PC-3 (cell line): ENCODE results near the gene TMEM163.

Experiments
- EZH2phosphoT487 ChIP-seq: fragments of 300-600 bp; sonication (generic); IDR thresholded peaks from 2 replicates; pipeline ENCODE4 v1.6.1; 2018; ENCODE audit warnings: mild to moderate bottlenecking, antibody characterized with exemption, low read length, borderline replicate concordance
- TF ChIP-seq, protein P1 (sequence below): fragments of 300-600 bp; sonication (generic); conservative IDR thresholded peaks from 2 replicates; pipeline ENCODE4 v1.5.1; 2017; ENCODE audit warnings: antibody characterized with exemption, low read depth, mild to moderate bottlenecking, low read length

- TF ChIP-seq, protein P1, sequence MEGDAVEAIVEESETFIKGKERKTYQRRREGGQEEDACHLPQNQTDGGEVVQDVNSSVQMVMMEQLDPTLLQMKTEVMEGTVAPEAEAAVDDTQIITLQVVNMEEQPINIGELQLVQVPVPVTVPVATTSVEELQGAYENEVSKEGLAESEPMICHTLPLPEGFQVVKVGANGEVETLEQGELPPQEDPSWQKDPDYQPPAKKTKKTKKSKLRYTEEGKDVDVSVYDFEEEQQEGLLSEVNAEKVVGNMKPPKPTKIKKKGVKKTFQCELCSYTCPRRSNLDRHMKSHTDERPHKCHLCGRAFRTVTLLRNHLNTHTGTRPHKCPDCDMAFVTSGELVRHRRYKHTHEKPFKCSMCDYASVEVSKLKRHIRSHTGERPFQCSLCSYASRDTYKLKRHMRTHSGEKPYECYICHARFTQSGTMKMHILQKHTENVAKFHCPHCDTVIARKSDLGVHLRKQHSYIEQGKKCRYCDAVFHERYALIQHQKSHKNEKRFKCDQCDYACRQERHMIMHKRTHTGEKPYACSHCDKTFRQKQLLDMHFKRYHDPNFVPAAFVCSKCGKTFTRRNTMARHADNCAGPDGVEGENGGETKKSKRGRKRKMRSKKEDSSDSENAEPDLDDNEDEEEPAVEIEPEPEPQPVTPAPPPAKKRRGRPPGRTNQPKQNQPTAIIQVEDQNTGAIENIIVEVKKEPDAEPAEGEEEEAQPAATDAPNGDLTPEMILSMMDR = no peak
- no peak for TF ChIP-seq EZH2phosphoT487
These were observed 144.0 kb downstream of the TMEM163 start for GRCh38 chr2:134574611-134575330.
